Cardiac septum (tissue), 1 donor: ENCODE data around the gene MIPEP. TPM values are rescaled to one million over a fixed set of nuclear protein-coding genes. Genes with fewer than 3 reads are reported as not detected.
"Not testable (repeated sequence)": the region's sequence is repeated elsewhere in the genome, so short reads cannot be mapped to it uniquely, and the experiment has no call there.

Experiments used
- DNase-seq: peaks from one replicate; pipeline ENCODE4 v3.0.0-alpha.2; 2020; ENCODE audit warnings: low spot score
- intact Hi-C: fragments of 100-400 bp; cut with DNase I; formaldehyde crosslinking; loops from one replicate; pipeline ENCODE4 v1.14.0; 2022
- total RNA-seq: library from RNA; stranded (reverse); fragmentation: NEBNext Ultra II Directional; extraction: Animal tissue kit (Norgen Biotek cat#: 25700); gene quantifications from one replicate; pipeline ENCODE4 v1.2.1, GENCODE V29; 2021
- donor health status: DM: no; HTN: no; CAD: no.

The MIPEP gene
- total RNA-seq, 1 donor from 2014 or later, result 30.4 TPM

DNA sequence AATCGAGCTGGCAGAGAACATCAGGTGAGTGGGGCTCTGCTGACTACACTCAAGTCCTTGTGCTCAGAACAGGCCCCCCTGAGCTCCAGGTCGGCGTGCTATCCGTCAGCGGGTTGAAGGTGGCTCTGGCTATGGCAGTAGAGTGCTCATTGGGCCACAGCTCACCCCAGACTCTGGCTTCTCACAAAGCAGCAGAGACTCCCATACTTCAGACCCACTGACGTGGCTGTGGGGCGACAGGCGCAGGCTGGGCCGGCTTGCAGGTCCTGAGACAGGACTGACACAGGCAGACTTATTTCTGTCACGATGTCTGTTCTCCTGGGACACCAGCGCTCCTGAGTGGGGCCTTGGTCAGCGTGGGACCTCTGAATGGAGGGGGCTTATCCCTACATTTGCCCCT lies 5.5 kb upstream of the MIPEP start:
- DNase-seq, intact Hi-C loops: not testable (repeated sequence)

DNA sequence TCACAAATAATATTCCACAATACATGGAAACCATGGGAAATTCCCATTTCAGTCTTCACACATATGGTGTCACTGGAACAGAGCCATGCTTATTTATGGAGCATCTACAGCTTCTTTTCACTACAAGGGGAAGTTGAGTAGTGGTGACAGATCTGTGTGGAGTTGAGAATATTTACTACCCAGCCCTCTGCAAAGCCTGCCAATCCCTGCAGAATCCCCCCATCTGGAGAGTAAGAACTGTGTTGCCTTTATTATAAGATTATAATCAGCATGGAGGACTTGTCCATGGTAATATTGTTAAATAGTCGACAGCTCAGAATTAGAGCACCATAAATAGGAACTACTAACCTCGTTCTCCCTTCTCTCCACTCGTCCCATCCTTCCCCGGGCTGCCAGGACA lies 4.6 kb upstream of the MIPEP start:
- intact Hi-C loops, DNase-seq: not testable (repeated sequence)

DNA sequence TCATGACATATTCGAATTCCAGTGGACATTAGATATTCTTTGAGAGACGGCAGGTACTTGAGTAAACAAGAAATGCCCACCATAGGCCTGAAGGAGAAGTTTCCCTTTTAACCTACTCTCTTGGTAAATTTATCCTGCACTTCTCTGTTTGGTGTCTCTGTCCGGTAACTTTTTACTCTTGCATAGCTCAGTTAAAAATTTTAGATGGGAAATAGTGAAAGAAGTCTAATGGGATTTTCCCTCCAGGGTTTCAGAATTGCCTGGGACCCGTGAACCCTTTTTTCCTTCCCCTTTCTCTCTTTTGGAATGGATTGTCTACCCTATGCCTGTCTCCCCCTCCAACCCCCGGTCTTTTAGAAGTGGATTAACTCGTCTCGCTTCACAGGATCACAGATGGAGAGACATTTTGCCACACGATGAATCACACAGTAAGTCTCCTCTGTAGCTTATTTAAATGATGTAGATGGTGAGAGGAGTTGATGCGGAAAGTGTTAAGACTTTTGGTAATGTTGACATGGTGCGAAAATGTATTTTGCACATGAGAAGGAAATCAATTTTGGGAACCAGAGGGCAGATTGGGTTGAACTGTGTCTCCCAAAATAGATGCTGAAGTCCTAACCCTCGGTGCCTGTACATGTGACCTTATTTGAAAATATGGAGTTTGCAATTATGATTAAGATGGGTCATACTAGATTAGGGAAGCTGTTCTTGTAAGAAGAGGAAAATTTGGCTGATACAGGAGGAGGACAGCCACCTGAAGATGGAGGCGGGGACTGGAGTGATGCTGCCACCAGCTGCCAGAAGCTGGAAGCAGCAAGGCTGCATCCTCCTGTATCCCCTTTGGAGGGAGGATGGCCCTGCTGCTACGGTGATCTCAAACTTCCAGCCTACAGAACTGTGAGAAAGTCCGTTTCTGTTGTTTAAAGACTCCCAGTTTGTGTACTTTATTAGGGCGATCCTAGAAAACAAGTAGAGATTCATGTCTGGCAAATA lies 711 bp upstream of the MIPEP start:
- no peak for DNase-seq
- intact Hi-C loops, result loop anchor here (5.0 kb wide), 1 partner anchor 423 kb away; no protein-coding TSS in a partner anchor

DNA sequence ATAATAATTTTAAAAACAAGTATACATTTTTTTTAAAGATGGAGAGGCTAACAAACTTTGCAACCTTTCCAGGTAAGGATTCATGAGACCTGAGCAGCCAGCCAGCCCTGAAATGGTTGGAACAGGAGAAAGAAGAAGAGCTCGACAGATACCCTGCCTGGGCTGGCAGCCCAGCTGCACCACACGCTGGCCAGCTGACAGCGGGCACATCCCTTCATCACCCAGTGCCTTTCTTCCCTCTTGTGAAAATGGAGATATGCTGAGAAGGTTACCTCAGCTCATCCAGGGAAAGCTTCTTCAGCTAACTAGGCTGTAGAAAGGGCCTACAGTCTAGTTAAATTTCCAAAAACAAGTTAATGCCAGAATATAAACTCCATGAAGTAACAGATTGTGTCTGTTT lies 4.8 kb downstream of the MIPEP start:
- DNase-seq, intact Hi-C loops: not testable (repeated sequence)

DNA sequence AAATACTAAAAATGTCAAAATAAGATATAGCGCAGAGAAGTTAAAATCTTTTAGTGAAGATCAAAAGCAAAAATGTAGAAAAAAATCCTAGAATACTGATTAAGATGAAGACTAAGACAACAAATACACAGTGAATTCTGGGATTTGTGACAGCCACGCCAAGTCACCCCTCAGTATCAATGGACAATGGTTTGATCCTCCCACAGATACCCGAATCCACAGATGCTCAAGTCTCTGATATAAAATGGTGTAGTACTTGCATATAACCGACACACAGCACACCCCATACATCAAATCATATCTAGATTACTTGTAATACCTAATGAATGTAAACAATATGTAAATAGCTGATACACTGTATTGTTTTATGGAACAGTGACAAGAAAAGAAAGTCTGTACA lies 5.9 kb downstream of the MIPEP start:
- DNase-seq, result no peak
- intact Hi-C loops, result no loop called here

DNA sequence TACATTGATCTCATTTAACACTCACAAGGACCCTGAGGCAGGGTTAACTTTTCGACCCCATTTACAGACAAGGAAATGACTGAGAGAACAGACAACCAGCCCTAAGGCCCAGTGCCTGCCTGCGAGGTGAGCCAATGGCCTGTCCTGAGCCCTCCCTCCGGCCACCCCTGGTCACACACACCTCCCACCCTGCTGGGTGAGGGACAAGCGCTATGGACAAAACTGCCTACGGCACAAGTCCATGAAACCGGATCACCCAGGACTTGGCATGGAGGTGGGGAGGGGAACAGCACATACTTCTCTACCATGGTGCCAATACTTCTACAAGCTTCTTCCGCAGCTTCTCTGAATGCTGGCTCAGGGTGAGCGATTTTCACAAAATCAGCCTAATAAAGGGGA lies 7.8 kb downstream of the MIPEP start:
- DNase-seq, intact Hi-C loops: not testable (repeated sequence)

DNA sequence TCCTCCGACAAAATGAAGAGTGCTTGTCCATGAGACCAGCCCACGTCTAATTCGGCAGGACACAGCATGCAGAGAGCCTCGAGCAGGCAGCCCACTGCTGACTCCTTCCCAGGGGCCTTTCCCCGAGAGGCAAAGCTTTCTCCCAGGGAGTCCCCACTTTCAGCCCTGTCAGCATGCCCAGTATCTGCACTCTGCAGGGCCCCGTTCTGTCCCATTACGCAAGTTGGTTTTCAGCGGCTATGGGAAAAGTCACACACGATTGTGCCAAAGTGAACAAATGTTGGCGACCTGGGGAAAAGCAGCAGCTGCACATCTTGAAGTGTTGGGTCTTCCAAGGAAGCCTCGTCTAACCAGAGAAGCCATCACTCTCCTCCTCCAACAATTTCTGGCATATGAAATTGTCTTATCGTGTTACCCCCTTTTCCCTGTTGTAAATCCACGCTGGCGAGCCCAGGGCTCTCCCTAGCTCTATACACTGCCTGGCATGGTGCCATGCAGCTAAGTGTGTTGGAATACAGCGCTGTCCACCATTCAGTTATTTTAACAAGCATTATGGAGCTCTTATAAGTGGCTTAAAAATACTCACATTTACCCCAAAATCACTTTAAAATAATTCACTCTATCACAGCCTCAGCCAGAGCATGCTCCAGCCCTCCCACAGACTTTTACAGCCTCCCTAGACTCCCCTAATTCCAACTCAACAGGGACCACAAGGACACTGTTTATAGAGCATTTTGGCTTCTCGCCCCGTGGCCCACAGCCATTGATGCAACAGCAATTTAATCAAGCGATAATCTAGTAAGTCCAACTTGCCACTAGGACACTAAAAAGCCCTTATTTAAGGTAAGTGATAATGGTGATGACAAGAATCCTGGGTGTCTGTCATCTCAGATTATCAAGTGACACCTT lies 8.5 kb downstream of the MIPEP start:
- DNase-seq, intact Hi-C loops: not testable (repeated sequence)

DNA sequence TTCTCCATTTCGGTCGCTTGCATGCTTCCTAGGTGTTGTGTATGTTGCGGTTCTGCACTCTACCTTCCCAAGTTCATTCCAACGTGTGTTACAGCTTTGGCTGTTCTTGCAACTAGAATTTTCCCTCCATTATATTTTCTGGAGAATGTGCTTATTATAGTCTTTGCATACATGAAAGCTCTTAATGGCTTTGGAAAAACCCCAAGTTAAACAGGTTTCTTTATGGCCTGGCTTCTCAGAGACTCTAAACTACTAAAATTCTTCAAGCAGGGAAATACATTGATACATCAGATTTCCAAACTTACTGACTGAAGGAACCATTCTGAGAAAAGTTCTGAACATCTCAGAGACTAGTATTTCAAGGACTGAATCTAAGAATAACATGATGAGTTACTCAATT lies 11.9 kb downstream of the MIPEP start:
- intact Hi-C loops, result no loop called here

DNA sequence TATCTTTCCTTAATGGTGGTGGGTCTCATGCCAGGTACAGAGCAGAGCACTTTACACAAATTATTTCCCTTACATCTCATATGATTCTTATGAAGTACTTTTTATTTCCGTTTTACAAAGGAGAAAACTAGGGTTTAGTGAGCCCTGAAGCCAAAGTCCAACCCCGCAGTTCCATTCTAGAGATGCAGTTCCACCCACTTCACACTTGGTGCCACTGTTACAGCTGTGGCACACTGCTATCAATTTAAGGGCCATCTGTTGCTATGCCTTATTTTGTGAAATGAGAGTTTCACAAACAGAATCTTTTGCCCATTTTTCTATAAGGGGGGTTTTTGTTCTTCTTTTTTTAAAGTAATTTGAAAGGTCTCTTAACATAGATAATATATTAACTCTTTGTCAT lies 12.9 kb downstream of the MIPEP start:
- intact Hi-C loops, result no loop called here
- DNase-seq, result no peak

More for the DNA sequence above, 11.9 kb downstream of the MIPEP start:
- DNase-seq, result no peak

DNA sequence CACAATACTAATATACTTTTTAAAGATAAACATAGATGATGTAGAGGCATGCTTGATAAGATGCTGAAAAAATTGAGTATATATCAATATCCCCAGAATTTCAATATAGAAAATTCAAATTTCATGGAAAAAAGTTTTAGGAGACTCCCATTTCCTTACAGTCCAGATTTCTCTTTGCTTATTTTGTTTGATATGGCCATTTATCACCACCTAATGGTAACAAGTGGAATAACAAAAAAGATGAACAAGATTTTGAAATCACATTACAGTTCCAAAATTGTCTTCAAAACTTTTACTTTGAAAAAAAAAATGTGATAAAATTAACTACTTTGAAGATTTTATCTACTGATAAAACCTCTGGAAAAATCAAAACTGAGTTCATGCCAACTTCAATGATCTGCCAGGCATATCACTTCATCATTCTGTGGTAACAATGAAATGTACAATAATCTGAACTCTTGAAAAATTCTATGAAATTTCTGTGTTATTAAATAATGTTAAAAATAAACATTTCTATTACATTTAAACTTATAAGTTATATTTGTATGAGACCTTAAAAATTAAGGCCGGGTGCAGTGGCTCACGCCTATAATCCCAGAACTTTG lies 17.5 kb downstream of the MIPEP start:
- intact Hi-C loops, result loop anchor here (2.0 to 5.0 kb wide), 2 partner anchors 164 to 405 kb away; no protein-coding TSS in a partner anchor
- no peak for DNase-seq

DNA sequence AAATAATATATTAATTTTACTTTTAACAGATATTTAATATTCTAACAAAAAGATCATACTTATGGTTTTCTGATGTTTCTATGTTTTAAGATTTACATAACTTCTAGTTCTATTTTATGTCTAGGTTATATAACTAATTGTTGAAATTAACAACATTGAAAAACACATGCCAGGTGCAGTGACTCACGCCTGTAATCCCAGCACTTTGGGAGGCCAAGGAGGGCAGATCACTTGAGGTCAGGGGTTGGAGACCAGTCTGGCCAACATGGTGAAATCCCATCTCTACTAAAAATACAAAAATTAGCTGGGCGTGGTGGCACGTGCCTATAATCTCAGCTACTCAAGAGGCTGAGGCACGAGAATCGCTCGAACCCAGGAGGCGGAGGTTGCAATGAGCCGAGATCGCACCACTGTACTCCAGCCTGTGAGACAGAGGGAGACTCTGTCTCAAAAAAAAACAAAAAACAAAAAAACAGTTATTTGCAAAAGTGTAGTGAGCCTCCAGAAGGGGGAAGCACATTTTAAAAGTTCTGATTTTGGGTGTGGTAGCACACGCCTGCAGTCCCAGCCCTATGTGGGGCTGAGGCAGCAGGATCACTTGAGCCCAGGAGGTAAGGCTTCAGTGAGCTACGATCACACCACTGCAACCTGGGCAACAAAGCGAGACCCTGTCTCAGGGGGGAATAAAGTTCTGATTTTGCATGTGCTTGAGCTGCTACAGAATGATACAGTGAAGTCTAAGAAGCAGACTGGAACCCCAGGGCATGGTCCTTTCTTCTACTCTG lies 18.7 kb downstream of the MIPEP start:
- DNase-seq, result no peak
- intact Hi-C loops, result loop anchor here (2.0 to 5.0 kb wide), 2 partner anchors 163 to 404 kb away; no protein-coding TSS in a partner anchor

DNA sequence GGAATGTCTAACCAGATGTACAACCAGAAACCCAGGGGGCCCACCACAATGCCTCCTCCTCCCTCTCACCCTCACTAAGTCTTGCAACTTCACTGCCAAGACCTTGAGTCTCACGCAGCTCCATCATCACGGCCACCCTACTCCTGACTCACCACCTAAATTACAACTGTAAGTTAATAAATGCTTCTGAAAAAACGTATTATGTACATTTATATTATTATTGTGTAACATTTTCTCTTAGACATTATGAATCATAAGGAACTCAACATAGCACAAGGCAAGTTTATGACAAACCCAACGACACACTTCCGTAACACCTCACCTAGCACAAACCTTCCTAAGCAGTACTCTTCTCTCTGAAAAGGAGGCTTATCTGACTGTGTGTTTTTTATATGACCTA lies 20.7 kb downstream of the MIPEP start:
- no peak for DNase-seq
- intact Hi-C loops, result no loop called here

DNA sequence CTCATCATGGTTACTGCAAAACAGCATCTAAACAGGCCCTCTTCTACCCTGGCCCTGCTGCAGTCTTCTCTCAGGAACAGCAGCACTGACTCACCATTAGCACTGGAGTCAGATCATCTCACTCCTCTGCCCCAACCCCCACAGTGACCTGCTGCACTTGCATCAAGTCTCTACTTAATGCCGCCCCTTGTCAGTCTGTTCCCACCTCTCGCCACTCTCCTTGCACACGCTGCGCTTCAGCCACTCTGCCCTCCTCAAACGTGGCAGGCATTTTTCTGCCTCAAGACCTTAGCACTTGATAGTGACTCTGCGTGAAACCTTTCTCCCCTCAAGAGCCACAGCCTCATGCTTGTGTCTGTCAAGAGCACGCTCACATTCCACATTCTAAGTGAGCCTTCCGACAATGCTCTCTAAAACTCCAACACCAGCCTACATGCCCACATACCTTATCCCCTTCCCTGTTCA lies 22.1 kb downstream of the MIPEP start:
- no peak for DNase-seq
- intact Hi-C loops, result no loop called here

DNA sequence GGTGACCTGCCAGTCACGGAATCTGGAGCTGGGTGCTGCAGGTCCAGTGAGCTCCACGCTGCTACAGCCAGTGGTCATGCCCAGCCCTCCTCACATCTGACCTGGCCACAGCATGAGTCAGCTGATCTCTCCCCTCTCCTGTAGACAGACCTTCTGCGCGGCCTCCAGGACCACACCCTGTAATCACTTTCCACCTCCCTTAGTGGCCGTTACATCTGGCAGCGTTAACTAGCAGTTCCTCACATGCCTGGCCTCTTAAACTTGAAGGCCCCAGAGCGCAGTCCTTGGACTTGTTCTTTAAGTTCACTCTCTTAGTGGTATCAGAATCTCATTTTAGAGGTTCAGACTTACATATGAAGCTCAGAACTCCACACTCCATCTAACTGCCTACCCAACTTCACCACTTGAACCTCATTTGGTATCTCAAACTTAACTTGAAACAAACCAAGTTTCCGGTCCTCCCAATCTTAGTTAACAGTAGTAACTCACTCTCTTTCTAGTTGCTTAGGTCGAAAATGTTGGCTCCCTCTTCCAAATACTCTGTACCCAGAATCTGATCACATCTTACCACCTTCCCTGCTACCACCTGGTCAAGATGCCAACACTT lies 22.7 kb downstream of the MIPEP start:
- no peak for DNase-seq
- intact Hi-C loops, result no loop called here

DNA sequence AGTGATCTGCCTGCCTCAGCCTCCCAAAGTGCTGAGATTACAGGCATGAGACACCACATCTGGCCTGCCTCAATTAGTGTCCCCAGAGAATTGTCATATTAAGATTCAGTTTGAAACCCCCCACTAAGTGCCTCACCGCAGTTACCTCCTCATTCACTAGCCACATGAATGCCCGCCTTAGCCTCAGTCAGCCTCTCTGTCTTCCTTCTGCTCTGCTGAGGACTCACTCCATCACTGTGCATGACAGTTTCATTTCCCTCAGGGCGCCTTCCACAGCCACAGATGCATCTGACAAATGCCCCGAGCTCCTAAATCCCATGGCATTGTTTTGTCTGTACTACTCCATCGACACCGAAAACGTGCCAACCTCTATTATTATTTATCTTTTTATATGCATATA lies 23.3 kb downstream of the MIPEP start:
- no peak for DNase-seq
- intact Hi-C loops, result no loop called here

DNA sequence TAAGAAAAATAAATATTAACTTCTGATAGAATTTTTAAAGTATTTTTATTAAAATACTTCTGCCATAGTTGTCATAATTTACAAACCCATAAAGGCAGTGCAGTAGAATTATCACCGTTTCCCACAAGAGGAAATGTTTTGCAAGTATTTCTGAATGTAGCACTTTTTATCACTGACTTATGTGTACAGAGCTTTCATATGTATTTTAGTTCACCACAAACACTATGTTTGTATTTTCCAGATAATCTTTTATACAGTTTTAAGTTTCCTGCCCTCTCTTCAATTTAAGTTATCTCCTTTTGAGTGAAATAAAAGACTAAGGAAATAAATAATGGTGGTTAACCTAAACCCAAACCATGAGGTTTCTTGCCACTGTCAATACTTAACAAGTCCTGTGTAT lies 24.2 kb downstream of the MIPEP start:
- DNase-seq, result no peak
- intact Hi-C loops, result no loop called here

DNA sequence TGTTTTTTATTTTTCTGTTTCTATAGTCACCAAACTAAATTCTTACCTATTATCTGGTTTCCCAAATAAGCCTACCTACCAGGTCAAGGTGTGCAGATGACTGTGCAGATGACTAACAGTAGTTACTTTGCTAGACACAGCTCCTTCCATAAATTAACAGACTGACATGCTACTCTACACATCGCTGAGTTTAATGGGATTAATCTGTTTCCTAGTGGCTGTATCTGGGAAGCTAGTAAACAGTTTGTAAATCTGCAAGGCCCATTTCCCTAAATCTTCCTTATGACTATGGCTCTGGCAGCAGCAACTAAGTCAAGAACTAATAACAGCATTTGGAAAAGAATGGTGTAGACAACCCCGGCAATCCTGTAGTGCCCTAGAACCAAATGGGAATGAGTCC lies 27.9 kb downstream of the MIPEP start:
- DNase-seq, result no peak
- intact Hi-C loops, result no loop called here

DNA sequence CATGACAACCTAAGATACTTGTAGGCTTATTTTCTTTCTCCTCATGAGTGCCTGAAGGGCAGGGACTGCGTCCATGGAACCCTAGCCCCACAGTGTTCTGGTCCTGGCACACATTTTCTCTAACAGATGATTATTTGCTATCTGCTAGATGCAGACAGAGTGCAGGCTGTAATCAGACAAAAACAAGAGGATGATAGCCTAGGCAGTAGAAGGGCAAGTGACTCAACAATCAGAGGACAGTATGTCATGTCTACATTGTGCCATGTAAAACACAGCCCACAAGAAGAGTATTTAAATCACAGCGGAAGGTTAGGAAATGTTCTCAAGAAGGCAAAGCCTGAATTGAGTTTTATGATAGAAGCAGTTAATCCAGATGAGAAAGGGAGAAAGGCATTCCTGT lies 29.3 kb downstream of the MIPEP start:
- intact Hi-C loops, result no loop called here
- no peak for DNase-seq
